BJ (cell line): ENCODE results near the gene NFASC. TPM values are rescaled to one million over a fixed set of nuclear protein-coding genes. Genes with fewer than 3 reads are reported as not detected.
A peak's percentile ranks its signal among the peaks of the same experiment; 100 is the strongest.

ENCODE experiments used
- CTCF ChIA-PET: fragments of 350-600 bp; formaldehyde crosslinking; extraction: SDS; loops from one replicate; lab custom pipeline; 2021; ENCODE audit warnings: antibody characterized with exemption, inconsistent platforms; lab: Yijun Ruan, JAX
- POLR2A ChIA-PET: fragments of 300-600 bp; sonication (Branson Sonifier 250); formaldehyde crosslinking; extraction: SDS; loops from one replicate; lab custom pipeline; 2021; ENCODE audit warnings: antibody characterized with exemption; lab: Charles Lee
- DNase-seq: peaks from one replicate; pipeline ENCODE4 v3.0.0-alpha.2; 2011; ENCODE audit warnings: low read depth
- H3K27me3 ChIP-seq: 2 replicates; pipeline ENCODE4 v1.6.0; 2011; ENCODE audit warnings: low read length; ENCODE audit not compliant: control insufficient read depth, insufficient read depth
- H3K36me3 ChIP-seq: 2 replicates; pipeline ENCODE4 v1.5.1; 2011; ENCODE audit warnings: low read length; ENCODE audit not compliant: control insufficient read depth, insufficient read depth
- H3K4me3 ChIP-seq: 2 replicates; pipeline ENCODE4 v1.5.1; 2011; ENCODE audit warnings: low read depth, mild to moderate bottlenecking, control low read depth, low read length
- polyA plus RNA-seq: library from polyadenylated mRNA; depleted of rRNA; stranded (reverse); fragments of >200 nt; gene quantifications from 2 replicates; pipeline ENCODE4 v1.2.3, GENCODE V29; 2011
- TF ChIP-seq, protein P1 (sequence below): IDR thresholded peaks from 2 replicates; pipeline ENCODE4 v1.5.1; 2011; ENCODE audit warnings: low read depth, mild to moderate bottlenecking, control low read depth, inconsistent platforms, low read length, moderate library complexity; ENCODE audit not compliant: insufficient read depth

NFASC gene
- polyA plus RNA-seq, 1 experiment, result 10.9 TPM

DNA sequence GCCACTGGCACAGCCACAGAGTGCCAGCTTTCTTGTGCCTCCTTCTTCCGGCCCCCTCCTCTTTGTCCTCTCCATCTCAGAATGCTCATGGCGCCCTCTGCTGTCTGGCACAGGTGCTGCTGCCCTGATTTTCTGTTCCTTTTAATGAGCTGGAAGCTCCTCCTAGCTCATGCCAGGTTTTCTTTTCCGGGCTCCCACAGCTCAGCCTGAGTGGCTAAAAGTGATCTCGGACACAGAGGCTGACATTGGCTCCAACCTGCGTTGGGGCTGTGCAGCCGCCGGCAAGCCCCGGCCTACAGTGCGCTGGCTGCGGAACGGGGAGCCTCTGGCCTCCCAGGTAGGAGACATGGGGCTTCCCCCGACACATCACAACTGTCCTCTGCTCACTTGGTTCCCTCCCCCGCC is 191.0 kb downstream of the NFASC start:
- POLR2A ChIA-PET, result no interaction called here
- CTCF ChIA-PET, result interaction anchor here (0.6 to 4.9 kb wide), 49 partner anchors 9 to 383 kb away, joined by 3 to 116 read pairs (median 5); no protein-coding TSS in a partner anchor
- Histone ChIP-seq H3K27me3 (no peaks in the 10 kb centered on the region; the same call in none of the 2 replicates), H3K36me3 (no peaks in the 10 kb centered on the region), H3K4me3 (no peak overlapping the region)
- no peak for DNase-seq
- TF ChIP-seq, protein P1, sequence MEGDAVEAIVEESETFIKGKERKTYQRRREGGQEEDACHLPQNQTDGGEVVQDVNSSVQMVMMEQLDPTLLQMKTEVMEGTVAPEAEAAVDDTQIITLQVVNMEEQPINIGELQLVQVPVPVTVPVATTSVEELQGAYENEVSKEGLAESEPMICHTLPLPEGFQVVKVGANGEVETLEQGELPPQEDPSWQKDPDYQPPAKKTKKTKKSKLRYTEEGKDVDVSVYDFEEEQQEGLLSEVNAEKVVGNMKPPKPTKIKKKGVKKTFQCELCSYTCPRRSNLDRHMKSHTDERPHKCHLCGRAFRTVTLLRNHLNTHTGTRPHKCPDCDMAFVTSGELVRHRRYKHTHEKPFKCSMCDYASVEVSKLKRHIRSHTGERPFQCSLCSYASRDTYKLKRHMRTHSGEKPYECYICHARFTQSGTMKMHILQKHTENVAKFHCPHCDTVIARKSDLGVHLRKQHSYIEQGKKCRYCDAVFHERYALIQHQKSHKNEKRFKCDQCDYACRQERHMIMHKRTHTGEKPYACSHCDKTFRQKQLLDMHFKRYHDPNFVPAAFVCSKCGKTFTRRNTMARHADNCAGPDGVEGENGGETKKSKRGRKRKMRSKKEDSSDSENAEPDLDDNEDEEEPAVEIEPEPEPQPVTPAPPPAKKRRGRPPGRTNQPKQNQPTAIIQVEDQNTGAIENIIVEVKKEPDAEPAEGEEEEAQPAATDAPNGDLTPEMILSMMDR, result peak; percentile 91

DNA sequence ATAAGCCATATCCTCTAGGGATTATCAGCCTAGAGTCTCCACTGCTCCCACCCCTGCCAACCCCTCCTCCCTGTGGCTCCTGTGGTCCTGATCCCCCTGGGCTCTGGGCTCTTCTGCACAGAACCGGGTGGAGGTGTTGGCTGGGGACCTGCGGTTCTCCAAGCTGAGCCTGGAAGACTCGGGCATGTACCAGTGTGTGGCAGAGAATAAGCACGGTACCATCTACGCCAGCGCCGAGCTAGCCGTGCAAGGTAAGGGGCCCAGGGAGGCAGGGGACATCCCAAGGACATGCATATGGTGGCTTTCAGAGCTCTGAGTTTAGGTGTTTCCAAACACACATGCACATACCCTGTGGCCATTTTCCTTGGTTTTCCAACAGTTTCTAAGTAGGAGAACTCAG is 191.7 kb downstream of the NFASC start:
- no peak for DNase-seq
- no peaks in the 10 kb centered on the region; the same call in none of the 2 replicates for H3K27me3 ChIP-seq
- H3K4me3 ChIP-seq, result no peak overlapping the region
- TF ChIP-seq, protein P1, result no peak
- ChIA-PET CTCF (interaction anchor here (0.7 to 4.9 kb wide), 27 partner anchors 9 to 255 kb away, joined by 3 to 116 read pairs (median 9); no protein-coding TSS in a partner anchor), POLR2A (no interaction called here)
- H3K36me3 ChIP-seq, result no peaks in the 10 kb centered on the region

DNA sequence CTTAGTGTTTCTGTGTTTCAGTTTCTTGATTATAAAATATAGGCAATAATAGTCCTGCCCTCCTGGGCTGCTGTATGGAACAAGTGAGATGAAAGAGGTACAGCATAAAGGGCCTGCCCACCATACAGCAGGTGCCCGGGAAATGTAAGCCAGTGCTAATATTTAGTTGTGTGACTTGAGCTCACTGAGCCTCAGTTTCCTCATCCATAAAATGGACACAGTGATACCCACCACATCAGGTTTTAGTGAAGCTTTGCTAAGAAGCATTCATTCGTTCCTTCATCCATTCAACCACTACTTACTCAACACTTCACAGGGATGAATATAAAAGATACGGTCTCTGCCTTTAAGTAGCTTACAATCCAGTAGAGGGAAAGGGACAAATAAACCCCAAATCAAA is 192.2 kb downstream of the NFASC start:
- H3K36me3 ChIP-seq, result no peaks in the 10 kb centered on the region
- H3K4me3 ChIP-seq, result no peak overlapping the region
- ChIA-PET CTCF (interaction anchor here (1.0 to 4.9 kb wide), 17 partner anchors 8 to 256 kb away, joined by 3 to 116 read pairs (median 12); no protein-coding TSS in a partner anchor), POLR2A (no interaction called here)
- TF ChIP-seq, protein P1, result no peak
- H3K27me3 ChIP-seq, result no peaks in the 10 kb centered on the region; the same call in none of the 2 replicates
- no peak for DNase-seq

DNA sequence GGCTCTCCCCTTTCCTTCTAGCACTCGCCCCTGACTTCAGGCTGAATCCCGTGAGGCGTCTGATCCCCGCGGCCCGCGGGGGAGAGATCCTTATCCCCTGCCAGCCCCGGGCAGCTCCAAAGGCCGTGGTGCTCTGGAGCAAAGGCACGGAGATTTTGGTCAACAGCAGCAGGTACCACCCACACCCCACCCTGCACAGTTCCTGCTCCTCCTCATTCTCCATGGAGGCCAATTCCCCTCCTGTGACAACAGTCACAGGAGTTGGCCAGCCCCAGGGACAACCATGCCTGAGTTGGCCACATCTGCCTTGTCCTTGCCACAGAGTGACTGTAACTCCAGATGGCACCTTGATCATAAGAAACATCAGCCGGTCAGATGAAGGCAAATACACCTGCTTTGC is 193.6 kb downstream of the NFASC start:
- TF ChIP-seq, protein P1, result no peak
- ChIA-PET POLR2A (no interaction called here), CTCF (interaction anchor here (2.2 to 4.2 kb wide), 3 partner anchors 50 to 257 kb away, joined by 10 to 116 read pairs (median 16); no protein-coding TSS in a partner anchor)
- Histone ChIP-seq H3K27me3 (no peaks in the 10 kb centered on the region; the same call in none of the 2 replicates), H3K4me3 (no peak overlapping the region), H3K36me3 (no peaks in the 10 kb centered on the region)
- DNase-seq, result no peak

DNA sequence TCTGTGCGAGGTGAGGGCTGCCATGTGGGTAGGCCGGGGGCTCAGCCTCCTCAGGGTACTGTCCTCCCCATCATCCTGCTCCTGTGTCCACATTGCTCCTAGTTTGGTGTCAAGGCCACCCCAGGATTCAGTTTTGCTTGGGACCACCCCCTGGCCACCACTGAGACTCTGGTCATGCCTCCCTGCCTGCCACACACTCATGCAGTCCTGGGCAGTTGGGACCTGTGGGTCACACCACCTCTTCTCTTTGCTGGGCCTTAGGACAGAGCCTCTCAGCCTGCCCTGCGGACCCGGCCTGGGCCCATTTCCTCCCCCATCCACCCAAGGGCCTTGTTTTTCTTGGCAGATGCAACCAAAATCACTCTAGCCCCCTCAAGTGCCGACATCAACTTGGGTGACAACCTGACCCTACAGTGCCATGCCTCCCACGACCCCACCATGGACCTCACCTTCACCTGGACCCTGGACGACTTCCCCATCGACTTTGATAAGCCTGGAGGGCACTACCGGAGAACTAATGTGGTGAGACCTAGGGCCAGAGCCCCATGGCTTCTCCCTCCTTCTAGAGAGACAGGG is 194.2 kb downstream of the NFASC start:
- POLR2A ChIA-PET, result no interaction called here
- Histone ChIP-seq H3K4me3 (no peak overlapping the region), H3K36me3 (no peaks in the 10 kb centered on the region), H3K27me3 (no peaks in the 10 kb centered on the region; the same call in none of the 2 replicates)
- CTCF ChIA-PET, result no interaction called here
- TF ChIP-seq, protein P1, result no peak
- DNase-seq, result no peak
